Measurements from ENCODE around the gene KIF21B.
"Not testable (repeated sequence)": the region's sequence is repeated elsewhere in the genome, so short reads cannot be mapped to it uniquely, and the experiment has no call there.

The KIF21B gene

DNA sequence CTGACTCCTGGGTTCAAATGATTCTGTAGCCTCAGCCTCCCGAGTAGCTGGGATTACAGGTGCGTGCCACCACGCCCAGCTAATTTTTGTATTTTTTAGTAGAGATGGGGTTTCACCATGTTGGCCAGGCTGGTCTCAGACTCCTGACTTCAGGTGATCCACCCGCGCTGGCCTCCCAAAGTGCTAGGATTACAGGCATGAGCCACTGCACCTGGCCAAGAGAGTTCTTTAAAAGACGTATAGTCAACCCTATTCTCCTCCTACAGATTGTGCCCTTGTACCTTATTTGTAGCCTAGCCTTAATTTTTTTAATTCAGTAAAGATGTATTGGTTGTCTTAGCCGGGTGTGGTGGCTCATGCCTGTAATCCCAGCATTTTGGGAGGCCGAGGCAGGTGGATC is 93.2 kb downstream of the KIF21B start:
- DNase-seq: not testable (repeated sequence)

DNA sequence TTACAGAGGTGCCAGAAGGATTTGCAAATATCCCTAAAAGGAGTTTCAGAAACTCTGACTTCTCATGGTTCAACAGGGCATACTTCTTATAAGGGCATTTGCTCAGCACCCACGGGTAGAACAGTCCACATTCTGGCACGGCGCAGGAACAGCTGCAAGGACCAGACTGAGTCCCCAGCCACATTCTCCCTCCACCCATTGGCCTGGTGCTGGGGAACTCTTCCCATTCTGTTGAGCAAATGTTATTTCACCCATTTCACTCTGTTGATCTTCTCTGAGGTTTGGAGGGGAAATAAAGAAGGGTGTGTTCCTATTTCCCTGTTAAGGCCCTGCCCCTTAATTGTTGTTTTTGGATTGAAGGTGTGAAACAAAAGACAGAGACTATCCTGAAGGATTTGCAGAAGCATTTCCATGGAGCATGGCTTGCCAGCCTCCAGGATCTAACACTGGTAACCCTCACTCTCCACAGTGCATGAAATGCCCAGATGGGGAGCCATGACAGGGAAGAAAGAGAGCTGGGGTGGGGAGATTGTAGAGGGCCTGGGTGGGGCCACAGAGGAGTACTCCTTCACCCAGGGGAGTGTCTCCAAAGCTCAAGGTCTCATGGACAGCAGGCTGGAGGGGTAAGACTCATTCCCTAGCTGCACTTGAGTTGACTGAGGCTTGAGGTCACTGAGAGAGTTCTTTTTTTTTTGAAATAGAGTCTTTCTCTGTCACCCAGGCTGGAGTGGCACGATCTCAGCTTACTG is 93.8 kb downstream of the KIF21B start:
- DNase-seq: no peak

DNA sequence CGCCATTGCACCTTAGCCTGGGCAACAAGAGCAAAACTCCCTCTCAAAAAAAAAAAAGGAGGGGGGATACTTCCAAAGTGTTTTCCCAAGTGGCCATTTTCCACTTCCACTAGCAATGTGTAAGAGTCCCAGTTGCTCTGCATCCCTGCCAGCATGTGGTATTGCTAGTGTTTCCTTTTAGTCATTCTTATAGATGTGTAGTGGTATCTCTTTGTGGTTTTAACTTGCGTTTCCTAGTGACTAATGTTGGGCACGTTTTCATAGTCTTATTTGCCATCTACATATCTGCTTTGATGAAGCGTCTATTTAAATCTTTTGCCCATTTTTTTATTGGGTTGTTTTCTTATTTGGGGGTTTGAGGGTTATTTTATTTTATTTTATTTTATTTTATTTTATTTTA is 97.7 kb downstream of the KIF21B start:
- DNase-seq: no peak

DNA sequence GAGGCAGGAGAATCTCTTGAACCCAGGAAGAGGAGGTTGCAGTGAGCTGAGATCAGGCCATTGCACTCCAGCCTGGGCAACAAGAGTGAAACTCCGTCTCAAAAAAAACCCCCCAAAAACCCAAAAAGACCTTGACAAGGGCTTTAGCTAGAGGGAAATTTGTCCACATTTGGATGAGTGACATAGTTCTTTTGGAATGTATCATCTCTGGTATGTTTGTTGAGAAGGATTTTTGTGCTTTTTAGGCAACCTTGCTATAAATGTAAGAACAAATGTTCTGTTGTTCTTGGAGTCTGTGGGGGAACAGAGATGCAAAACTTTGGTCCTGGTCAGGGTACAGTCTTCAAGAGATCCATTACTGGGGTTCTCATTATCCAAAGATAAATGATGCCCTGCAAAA is 99.9 kb downstream of the KIF21B start:
- DNase-seq: no peak

DNA sequence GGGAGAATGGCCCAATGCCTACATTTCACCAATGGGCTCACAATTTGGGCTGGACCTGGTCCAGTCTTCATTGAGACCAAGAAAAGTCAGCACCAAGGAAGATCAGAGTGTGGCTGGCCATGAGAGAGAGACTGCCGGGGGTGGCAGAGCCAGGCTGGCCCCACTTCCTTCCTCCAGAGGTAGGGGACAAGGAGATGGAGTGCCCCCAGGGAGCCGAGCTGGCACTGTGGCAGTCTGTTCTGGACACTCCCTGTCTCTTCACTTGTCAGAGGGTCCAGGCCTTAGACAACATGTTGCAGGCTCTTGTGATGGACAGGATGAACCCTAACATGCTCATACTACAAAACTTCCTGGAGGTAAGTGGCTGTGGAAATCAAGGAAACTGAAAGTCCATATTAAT is 101.1 kb downstream of the KIF21B start:
- DNase-seq: no peak

DNA sequence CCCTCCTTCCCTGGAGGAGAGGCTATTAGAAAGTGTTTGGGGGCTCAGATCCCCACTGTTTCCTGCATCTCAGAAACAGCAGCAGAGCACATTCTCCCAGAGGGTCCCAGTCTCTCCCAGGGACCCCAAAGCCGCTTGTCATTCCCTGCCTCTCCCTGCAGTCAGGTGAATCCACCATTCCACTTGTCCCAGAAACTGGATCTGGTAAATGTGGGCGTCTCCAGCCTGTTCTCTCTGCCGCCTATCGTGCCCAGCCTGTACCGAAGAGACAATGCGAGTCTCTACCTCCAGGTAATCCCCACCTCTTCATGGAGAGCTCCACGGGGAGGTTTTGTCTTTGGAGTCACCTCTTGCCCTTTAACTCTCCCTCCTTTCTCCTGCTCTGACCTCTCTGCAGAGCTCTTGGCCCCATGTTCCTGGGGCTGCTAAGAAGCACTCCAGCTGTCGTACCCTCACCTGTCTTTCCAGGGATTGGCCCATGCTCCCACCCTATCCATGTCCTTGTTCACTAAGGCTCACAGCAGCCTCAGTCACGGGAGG is 101.9 kb downstream of the KIF21B start:
- no peak for DNase-seq
